AG04450 (cell line): ENCODE measurements around the gene MELTF. TPM values are rescaled to one million over a fixed set of nuclear protein-coding genes. Genes with fewer than 3 reads are reported as not detected.

Source experiments
- CTCF ChIA-PET: fragments of 300-600, 350-600 bp; formaldehyde crosslinking; extraction: SDS; loops from one replicate; lab custom pipeline; 2022; ENCODE audit warnings: antibody characterized with exemption, inconsistent platforms; lab: Charles Lee
- POLR2A ChIA-PET: fragments of 350-600 bp; formaldehyde crosslinking; extraction: SDS; loops from one replicate; lab custom pipeline; 2021; ENCODE audit warnings: antibody characterized with exemption, inconsistent platforms; lab: Yijun Ruan, JAX
- DNase-seq: peaks from one replicate; pipeline ENCODE4 v3.0.0-alpha.2; 2011; ENCODE audit warnings: low read depth, low spot score
- H3K27ac ChIP-seq: one replicate; pipeline ENCODE4 v1.5.1; 2012; ENCODE audit warnings: low read depth, low read length, control low read depth
- H3K27me3 ChIP-seq: one replicate; pipeline ENCODE4 v1.6.0; 2012; ENCODE audit warnings: low read length; ENCODE audit not compliant: control insufficient read depth, insufficient read depth
- H3K4me3 ChIP-seq: 2 replicates; pipeline ENCODE4 v1.5.1; 2011; ENCODE audit warnings: mild to moderate bottlenecking, low read depth, low read length, control low read depth
- H3K9me3 ChIP-seq: 2 replicates; pipeline ENCODE4 v1.5.1; 2012; ENCODE audit warnings: low read length; ENCODE audit not compliant: control insufficient read depth, insufficient read depth
- polyA plus RNA-seq: library from polyadenylated mRNA; depleted of rRNA; stranded (reverse); fragments of >200 nt; gene quantifications from 2 replicates; pipeline ENCODE4 v1.2.3, GENCODE V29; 2011
- TF ChIP-seq, protein P1 (sequence below): IDR thresholded peaks from 2 replicates; pipeline ENCODE4 v1.5.1; 2011; ENCODE audit warnings: low read depth, low read length, control low read depth, inconsistent platforms

Gene MELTF
- polyA plus RNA-seq, 1 experiment = 0.55 TPM

GRCh38 chr3:197028728-197029510 lies 698 bp downstream of the MELTF start:
- H3K27me3 ChIP-seq = peaks cover 12% of the 10 kb centered on the region
- H3K9me3 ChIP-seq = no peaks in the 10 kb centered on the region; the same call in 1 of the 2 replicates
- ChIA-PET CTCF (interaction anchor here (0.6 to 2.0 kb wide), 27 partner anchors 8 to 174 kb away, joined by 3 to 44 read pairs (median 4); no protein-coding TSS in a partner anchor), POLR2A (interaction anchor here (0.9 kb wide), 2 partner anchors 12 to 25 kb away, joined by 3 read pairs; no protein-coding TSS in a partner anchor)
- peak overlapping the region; percentile 47 for H3K4me3 ChIP-seq
- no peak for DNase-seq
- H3K27ac ChIP-seq = no peak overlapping the region
- TF ChIP-seq, protein P1, sequence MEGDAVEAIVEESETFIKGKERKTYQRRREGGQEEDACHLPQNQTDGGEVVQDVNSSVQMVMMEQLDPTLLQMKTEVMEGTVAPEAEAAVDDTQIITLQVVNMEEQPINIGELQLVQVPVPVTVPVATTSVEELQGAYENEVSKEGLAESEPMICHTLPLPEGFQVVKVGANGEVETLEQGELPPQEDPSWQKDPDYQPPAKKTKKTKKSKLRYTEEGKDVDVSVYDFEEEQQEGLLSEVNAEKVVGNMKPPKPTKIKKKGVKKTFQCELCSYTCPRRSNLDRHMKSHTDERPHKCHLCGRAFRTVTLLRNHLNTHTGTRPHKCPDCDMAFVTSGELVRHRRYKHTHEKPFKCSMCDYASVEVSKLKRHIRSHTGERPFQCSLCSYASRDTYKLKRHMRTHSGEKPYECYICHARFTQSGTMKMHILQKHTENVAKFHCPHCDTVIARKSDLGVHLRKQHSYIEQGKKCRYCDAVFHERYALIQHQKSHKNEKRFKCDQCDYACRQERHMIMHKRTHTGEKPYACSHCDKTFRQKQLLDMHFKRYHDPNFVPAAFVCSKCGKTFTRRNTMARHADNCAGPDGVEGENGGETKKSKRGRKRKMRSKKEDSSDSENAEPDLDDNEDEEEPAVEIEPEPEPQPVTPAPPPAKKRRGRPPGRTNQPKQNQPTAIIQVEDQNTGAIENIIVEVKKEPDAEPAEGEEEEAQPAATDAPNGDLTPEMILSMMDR = no peak

DNA sequence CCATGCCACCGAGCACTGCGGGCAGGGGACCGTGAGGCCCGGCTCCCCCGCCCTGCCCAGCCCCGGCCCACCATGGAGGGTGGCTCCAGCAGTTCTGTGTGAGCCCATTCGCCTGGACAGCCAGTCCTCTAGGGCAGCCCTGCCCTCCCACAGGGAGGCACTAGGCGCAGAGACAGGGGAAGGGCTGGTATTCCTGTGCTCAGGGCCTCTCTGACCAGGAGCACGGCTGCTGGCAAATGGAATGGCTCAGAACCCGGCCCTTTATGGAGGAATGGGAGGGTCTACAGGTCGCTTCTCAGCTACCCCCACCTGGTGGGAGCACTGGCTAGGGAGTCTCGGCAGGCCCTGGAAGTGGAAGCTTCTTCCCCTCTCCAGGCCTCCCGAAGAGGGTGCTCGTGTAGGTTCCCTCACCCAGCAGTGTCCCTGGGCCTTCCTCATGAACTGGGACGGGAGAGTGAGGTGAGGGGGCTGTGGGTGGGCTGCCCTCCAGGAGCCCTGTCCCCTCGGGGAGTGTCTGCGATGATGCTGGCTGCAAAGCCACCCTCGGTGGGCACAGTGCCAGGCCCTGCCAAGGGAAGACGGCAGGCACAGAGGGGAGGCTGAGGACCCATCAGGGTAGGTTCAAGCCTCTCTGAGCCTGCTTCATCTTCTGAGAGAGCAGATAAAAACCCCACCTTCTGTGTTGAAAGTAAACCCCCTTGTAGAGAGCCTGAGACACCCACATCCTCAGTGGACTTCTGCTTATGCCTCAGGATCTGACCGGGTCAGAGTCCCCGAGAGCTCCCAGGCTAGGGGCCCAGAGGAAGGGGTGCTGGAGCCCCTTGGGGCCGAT lies 1.5 kb downstream of the MELTF start:
- TF ChIP-seq, protein P1 = no peak
- CTCF ChIA-PET = interaction anchor here (0.8 to 1.6 kb wide), 3 partner anchors 13 to 159 kb away, joined by 3 to 6 read pairs (median 4); no protein-coding TSS in a partner anchor
- POLR2A ChIA-PET = interaction anchor here (0.9 kb wide), 1 partner anchor 11 kb away, joined by 3 read pairs; no protein-coding TSS in a partner anchor
- Histone ChIP-seq H3K9me3 (no peaks in the 10 kb centered on the region; the same call in 1 of the 2 replicates), H3K27me3 (peaks cover 18% of the 10 kb centered on the region), H3K4me3 (no peak overlapping the region), H3K27ac (no peak overlapping the region)
- DNase-seq = no peak

- ChIA-PET POLR2A (interaction anchor here (0.9 kb wide), 1 partner anchor 10 kb away, joined by 3 read pairs; no protein-coding TSS in a partner anchor), CTCF (no interaction called here)
- no peak for DNase-seq
- TF ChIP-seq, protein P1 = no peak
- Histone ChIP-seq H3K27ac (no peak overlapping the region), H3K9me3 (no peaks in the 10 kb centered on the region; the same call in 1 of the 2 replicates), H3K4me3 (no peak overlapping the region), H3K27me3 (peaks cover 26% of the 10 kb centered on the region)
Measured at GRCh38 chr3:197027151-197027895, 2.3 kb downstream of the MELTF start.

DNA sequence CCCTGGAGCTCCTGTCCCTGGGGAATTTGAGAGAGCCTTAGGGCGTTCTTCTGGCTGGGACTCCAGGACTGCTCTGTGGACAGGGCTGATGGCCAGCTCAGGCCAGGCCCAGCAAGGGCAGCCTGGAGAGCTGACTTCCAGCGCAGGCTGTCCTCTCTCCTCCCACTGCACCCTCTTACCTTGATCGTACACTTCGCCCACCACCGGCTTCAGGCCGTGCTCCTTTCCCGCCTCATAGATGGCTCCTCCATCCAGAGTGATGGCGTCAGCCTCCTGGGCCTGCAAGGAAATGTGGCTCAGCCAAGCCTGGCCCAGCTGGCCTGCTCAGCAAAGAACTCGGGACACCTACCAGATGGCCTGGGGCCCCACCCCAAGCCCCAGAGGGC lies 3.1 kb downstream of the MELTF start:
- no peak for DNase-seq
- CTCF ChIA-PET = no interaction called here
- no peak overlapping the region for H3K27ac ChIP-seq
- POLR2A ChIA-PET = no interaction called here
- H3K27me3 ChIP-seq = peaks cover 33% of the 10 kb centered on the region
- TF ChIP-seq, protein P1 = no peak
- H3K9me3 ChIP-seq = no peaks in the 10 kb centered on the region; the same call in 1 of the 2 replicates
- H3K4me3 ChIP-seq = no peak overlapping the region
